Endodermal cell (in vitro differentiated cells): Measurements from ENCODE around the gene OGFRL1. TPM values are rescaled to one million over a fixed set of nuclear protein-coding genes. Genes with fewer than 3 reads are reported as not detected.

ENCODE experiments used
- DNase-seq: peaks from one replicate; pipeline ENCODE4 v3.0.0-alpha.2; 2017
- H3K27ac ChIP-seq: 2 replicates; pipeline ENCODE4 v1.5.1; 2013; ENCODE audit warnings: mild to moderate bottlenecking, low read depth, low read length, moderate library complexity
- H3K27me3 ChIP-seq: 2 replicates; pipeline ENCODE4 v1.6.1; 2013; ENCODE audit warnings: mild to moderate bottlenecking, low read length, moderate library complexity; ENCODE audit not compliant: insufficient read depth, control insufficient read depth, poor library complexity, severe bottlenecking
- H3K36me3 ChIP-seq: 2 replicates; pipeline ENCODE4 v1.7.0; 2013; ENCODE audit warnings: mild to moderate bottlenecking, low read length, moderate library complexity; ENCODE audit not compliant: control insufficient read depth, insufficient read depth
- H3K4me1 ChIP-seq: one replicate; pipeline ENCODE4 v1.7.0; 2013; ENCODE audit warnings: low read length; ENCODE audit not compliant: control insufficient read depth, insufficient read depth
- H3K4me3 ChIP-seq: 2 replicates; pipeline ENCODE4 v1.5.1; 2013; ENCODE audit warnings: mild to moderate bottlenecking, low read length, moderate library complexity
- H3K9ac ChIP-seq: 2 replicates; pipeline ENCODE4 v1.6.1; 2013; ENCODE audit warnings: mild to moderate bottlenecking, low read length, moderate library complexity; ENCODE audit not compliant: poor library complexity, severe bottlenecking; ENCODE audit errors: extremely low read depth
- H3K9me3 ChIP-seq: 2 replicates; pipeline ENCODE4 v1.6.1; 2013; ENCODE audit warnings: mild to moderate bottlenecking, low read length, moderate library complexity; ENCODE audit not compliant: control insufficient read depth
- H3K27ac Mint-ChIP-seq: 2 replicates; pipeline ENCODE4 v1.8.0; 2020; ENCODE audit warnings: mixed read lengths
- H3K27me3 Mint-ChIP-seq: 2 replicates; pipeline ENCODE4 v1.8.0; 2021; ENCODE audit warnings: mild to moderate bottlenecking, mixed read lengths; ENCODE audit not compliant: insufficient read depth
- H3K36me3 Mint-ChIP-seq: 2 replicates; pipeline ENCODE4 v1.8.0; 2020; ENCODE audit warnings: low read depth, mixed read lengths
- H3K4me1 Mint-ChIP-seq: 2 replicates; pipeline ENCODE4 v1.8.0; 2020; ENCODE audit warnings: mixed read lengths
- H3K4me3 Mint-ChIP-seq: 2 replicates; pipeline ENCODE4 v1.8.0; 2020; ENCODE audit warnings: mild to moderate bottlenecking, moderate library complexity, mixed read lengths
- H3K9me3 Mint-ChIP-seq: 2 replicates; pipeline ENCODE4 v1.8.0; 2020; ENCODE audit warnings: mild to moderate bottlenecking, mixed read lengths
- WGBS, 2 experiments: methylation state at CpG; one replicate each; pipeline versions ENCODE4 v1.1.5 to v1.1.7; 2013; ENCODE audit warnings: missing lambda C conversion rate in 2 of 2, mixed read lengths in 1 of 2; ENCODE audit not compliant: insufficient coverage in 1 of 2, insufficient read length in 1 of 2; 5-methylcytosine and 5-hydroxymethylcytosine counted together
- total RNA-seq, 2 donors: library from RNA; stranded (reverse); fragmentation: NEBNext Ultra II Directional in 1 of 2; extraction: Animal tissue kit (Norgen Biotek cat#: 25700) in 1 of 2; gene quantifications; 2 replicates in 1 of 2; 3 replicates in 1 of 2; pipeline ENCODE4 v1.2.1, GENCODE V29; 2021
- TF ChIP-seq, protein P1 (sequence below): fragments of 200-600 bp; sonication (generic); conservative IDR thresholded peaks from 2 replicates; pipeline ENCODE4 v1.5.0; 2021; ENCODE audit warnings: antibody characterized with exemption, mild to moderate bottlenecking

Gene OGFRL1
- total RNA-seq, 2 donors from 2014 or later = 9.1 to 9.4 TPM

DNA sequence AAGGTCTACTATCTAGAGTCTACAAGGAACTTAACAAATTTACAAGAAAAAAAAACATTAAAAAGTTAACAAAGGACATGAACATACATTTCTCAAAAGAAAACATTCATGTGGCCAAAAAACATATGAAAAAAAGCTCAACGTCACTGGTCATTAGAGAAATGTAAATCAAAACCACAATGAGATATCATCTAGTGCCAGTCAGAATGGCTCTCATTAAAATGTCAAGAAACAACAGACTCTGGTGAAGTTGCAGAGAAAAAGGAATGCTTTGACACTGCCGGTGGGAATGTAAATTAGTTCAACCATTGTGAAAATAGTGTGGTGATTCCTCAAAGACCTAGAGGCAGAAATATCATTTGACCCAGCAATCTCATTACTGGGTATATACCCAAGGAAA, 48.3 kb downstream of the OGFRL1 start:
- Histone ChIP-seq H3K4me3 (no peak overlapping the region), H3K4me1 (no peaks in the 10 kb centered on the region), H3K27me3 (no peaks in the 10 kb centered on the region), H3K36me3 (no peaks in the 10 kb centered on the region), H3K9ac (no peak overlapping the region), H3K9me3 (no peaks in the 10 kb centered on the region), H3K27ac (no peak overlapping the region)
- WGBS, 2 experiments = 69 to 85% methylated on average over 2 of the region's 2 CpGs
- TF ChIP-seq, protein P1, sequence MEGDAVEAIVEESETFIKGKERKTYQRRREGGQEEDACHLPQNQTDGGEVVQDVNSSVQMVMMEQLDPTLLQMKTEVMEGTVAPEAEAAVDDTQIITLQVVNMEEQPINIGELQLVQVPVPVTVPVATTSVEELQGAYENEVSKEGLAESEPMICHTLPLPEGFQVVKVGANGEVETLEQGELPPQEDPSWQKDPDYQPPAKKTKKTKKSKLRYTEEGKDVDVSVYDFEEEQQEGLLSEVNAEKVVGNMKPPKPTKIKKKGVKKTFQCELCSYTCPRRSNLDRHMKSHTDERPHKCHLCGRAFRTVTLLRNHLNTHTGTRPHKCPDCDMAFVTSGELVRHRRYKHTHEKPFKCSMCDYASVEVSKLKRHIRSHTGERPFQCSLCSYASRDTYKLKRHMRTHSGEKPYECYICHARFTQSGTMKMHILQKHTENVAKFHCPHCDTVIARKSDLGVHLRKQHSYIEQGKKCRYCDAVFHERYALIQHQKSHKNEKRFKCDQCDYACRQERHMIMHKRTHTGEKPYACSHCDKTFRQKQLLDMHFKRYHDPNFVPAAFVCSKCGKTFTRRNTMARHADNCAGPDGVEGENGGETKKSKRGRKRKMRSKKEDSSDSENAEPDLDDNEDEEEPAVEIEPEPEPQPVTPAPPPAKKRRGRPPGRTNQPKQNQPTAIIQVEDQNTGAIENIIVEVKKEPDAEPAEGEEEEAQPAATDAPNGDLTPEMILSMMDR = no peak
- Mint-ChIP-seq H3K9me3 (no peaks in the 10 kb centered on the region), H3K36me3 (no peaks in the 10 kb centered on the region), H3K27me3 (no peaks in the 10 kb centered on the region), H3K4me3 (no peak overlapping the region), H3K27ac (no peak overlapping the region), H3K4me1 (peaks cover 4% of the 10 kb centered on the region)
- no peak for DNase-seq

GRCh38 chr6:71338540-71339316, 50.1 kb downstream of the OGFRL1 start:
- no peak for DNase-seq
- no peaks in the 10 kb centered on the region for H3K27me3 Mint-ChIP-seq

GRCh38 chr6:71342772-71343171, 54.2 kb downstream of the OGFRL1 start:
- no peak for DNase-seq
- Mint-ChIP-seq H3K27me3 (no peaks in the 10 kb centered on the region), H3K9me3 (no peaks in the 10 kb centered on the region), H3K36me3 (no peaks in the 10 kb centered on the region), H3K4me1 (no peaks in the 10 kb centered on the region), H3K4me3 (no peak overlapping the region), H3K27ac (no peak overlapping the region)
- H3K4me1 ChIP-seq = no peaks in the 10 kb centered on the region
- no peaks in the 10 kb centered on the region for H3K36me3 ChIP-seq
- H3K27me3 ChIP-seq = peaks cover 6% of the 10 kb centered on the region
- TF ChIP-seq, protein P1 = no peak
- no peak overlapping the region for H3K9ac ChIP-seq
- no peak overlapping the region for H3K4me3 ChIP-seq
- H3K27ac ChIP-seq = no peak overlapping the region
- WGBS, 2 experiments = 92 to 95% methylated on average over 2 of the region's 2 CpGs
- H3K9me3 ChIP-seq = no peaks in the 10 kb centered on the region

More at GRCh38 chr6:71338540-71339316, 50.1 kb downstream of the OGFRL1 start:
- no peaks in the 10 kb centered on the region for H3K4me1 ChIP-seq
- no peak overlapping the region for H3K27ac ChIP-seq
- Mint-ChIP-seq H3K4me1 (peaks cover 4% of the 10 kb centered on the region), H3K27ac (no peak overlapping the region), H3K9me3 (no peaks in the 10 kb centered on the region), H3K4me3 (no peak overlapping the region), H3K36me3 (no peaks in the 10 kb centered on the region)
- TF ChIP-seq, protein P1 = no peak
- no peaks in the 10 kb centered on the region for H3K27me3 ChIP-seq
- no peaks in the 10 kb centered on the region for H3K36me3 ChIP-seq
- no peaks in the 10 kb centered on the region for H3K9me3 ChIP-seq
- 84 to 100% methylated on average over 2 to 3 of the region's 4 CpGs for WGBS, 2 experiments
- no peak overlapping the region for H3K9ac ChIP-seq
- H3K4me3 ChIP-seq = no peak overlapping the region
